Spleen (tissue), 7 donors: ENCODE results near the gene GABRR2.

Experiments
- POLR2A ChIP-seq, 3 donors: fragments of 450-650 bp; IDR thresholded peaks; one replicate each; pipeline ENCODE4 v1.5.1; 2017; ENCODE audit warnings: antibody characterized with exemption in 3 of 3, mild to moderate bottlenecking in 1 of 3
- POLR2AphosphoS5 ChIP-seq, 3 donors: sonication (generic); formaldehyde crosslinking; IDR thresholded peaks; one replicate each; pipeline ENCODE4 v1.5.1; 2017; ENCODE audit warnings: antibody characterized with exemption in 3 of 3
- TF ChIP-seq, protein P1 (sequence below), 11 experiments: fragments of 200-600 bp in 7 of 11; fragments of 450-650 bp in 4 of 11; sonication (generic) in 4 of 11; IDR thresholded peaks in 8 of 11; conservative IDR thresholded peaks in 3 of 11; 1 replicate in 7 of 11; 2 replicates in 4 of 11; pipeline versions ENCODE4 v1.4.0 to v1.8.0; 2016 to 2021; ENCODE audit warnings: antibody characterized with exemption in 11 of 11, inconsistent platforms in 4 of 11, mild to moderate bottlenecking in 1 of 11
- donor health status: DM: no; HTN: no; CAD: no; lungs with moderate emphysema.
- donor health status: DM: no; HTN: no; CAD: no.
- donor health status: DM: no; HTN: no; CAD: no.

GRCh38 chr6:89252907-89253306 is 62.2 kb downstream of the GABRR2 start:
- TF ChIP-seq POLR2AphosphoS5 (IDR thresholded peaks at IDR 0.05) = no peak
- TF ChIP-seq, protein P1, sequence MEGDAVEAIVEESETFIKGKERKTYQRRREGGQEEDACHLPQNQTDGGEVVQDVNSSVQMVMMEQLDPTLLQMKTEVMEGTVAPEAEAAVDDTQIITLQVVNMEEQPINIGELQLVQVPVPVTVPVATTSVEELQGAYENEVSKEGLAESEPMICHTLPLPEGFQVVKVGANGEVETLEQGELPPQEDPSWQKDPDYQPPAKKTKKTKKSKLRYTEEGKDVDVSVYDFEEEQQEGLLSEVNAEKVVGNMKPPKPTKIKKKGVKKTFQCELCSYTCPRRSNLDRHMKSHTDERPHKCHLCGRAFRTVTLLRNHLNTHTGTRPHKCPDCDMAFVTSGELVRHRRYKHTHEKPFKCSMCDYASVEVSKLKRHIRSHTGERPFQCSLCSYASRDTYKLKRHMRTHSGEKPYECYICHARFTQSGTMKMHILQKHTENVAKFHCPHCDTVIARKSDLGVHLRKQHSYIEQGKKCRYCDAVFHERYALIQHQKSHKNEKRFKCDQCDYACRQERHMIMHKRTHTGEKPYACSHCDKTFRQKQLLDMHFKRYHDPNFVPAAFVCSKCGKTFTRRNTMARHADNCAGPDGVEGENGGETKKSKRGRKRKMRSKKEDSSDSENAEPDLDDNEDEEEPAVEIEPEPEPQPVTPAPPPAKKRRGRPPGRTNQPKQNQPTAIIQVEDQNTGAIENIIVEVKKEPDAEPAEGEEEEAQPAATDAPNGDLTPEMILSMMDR (IDR thresholded peaks at IDR 0.05 in 8 of 11, conservative IDR thresholded peaks at IDR 0.05 in 3 of 11) = no peak
- no peak for TF ChIP-seq POLR2A (IDR thresholded peaks at IDR 0.05)
